CD14-positive monocyte (primary cell): ENCODE data around the gene ST3GAL2. TPM values are rescaled to one million over a fixed set of nuclear protein-coding genes. Genes with fewer than 3 reads are reported as not detected.

ENCODE experiments used
- DNase-seq, 3 donors: peaks; one replicate each; pipeline ENCODE4 v3.0.0-alpha.2; 2011 to 2022
- H2AFZ ChIP-seq: 2 replicates; pipeline ENCODE4 v1.6.0; 2012; ENCODE audit warnings: mild to moderate bottlenecking, low read depth, low read length, inconsistent platforms; ENCODE audit not compliant: insufficient read depth, poor library complexity, severe bottlenecking
- H3K27ac ChIP-seq, 2 donors: 1 replicate in 1 of 2; 2 replicates in 1 of 2; pipeline ENCODE4 v1.5.1; 2012 to 2013; ENCODE audit warnings: low read length in 2 of 2, control low read depth in 1 of 2, inconsistent platforms in 1 of 2, low read depth in 1 of 2, mild to moderate bottlenecking in 1 of 2
- H3K27me3 ChIP-seq, 2 donors: one replicate each; pipeline versions ENCODE4 v1.6.0 to v1.6.1; 2011 to 2013; ENCODE audit warnings: low read length in 2 of 2; ENCODE audit not compliant: control insufficient read depth in 2 of 2, insufficient read depth in 2 of 2
- H3K36me3 ChIP-seq, 2 donors: replicated peaks in 1 of 2; 1 replicate in 1 of 2; 2 replicates in 1 of 2; pipeline versions ENCODE4 v1.5.1 to v1.6.1; 2012 to 2013; ENCODE audit warnings: low read length in 2 of 2, control low read depth in 1 of 2, inconsistent platforms in 1 of 2, mild to moderate bottlenecking in 1 of 2; ENCODE audit not compliant: insufficient read depth in 2 of 2, control insufficient read depth in 1 of 2
- H3K4me1 ChIP-seq, 2 donors: 1 replicate in 1 of 2; 2 replicates in 1 of 2; pipeline versions ENCODE4 v1.5.1 to v1.6.1; 2012 to 2013; ENCODE audit warnings: low read length in 2 of 2, control low read depth in 1 of 2, inconsistent platforms in 1 of 2, mild to moderate bottlenecking in 1 of 2, moderate library complexity in 1 of 2; ENCODE audit not compliant: insufficient read depth in 2 of 2, control insufficient read depth in 1 of 2
- H3K4me2 ChIP-seq: replicated peaks from 2 replicates; pipeline ENCODE3; 2012; ENCODE audit warnings: low read length, moderate library complexity, mild to moderate bottlenecking; ENCODE audit not compliant: poor library complexity, severe bottlenecking; ENCODE audit errors: extremely low read depth
- H3K4me3 ChIP-seq, 3 experiments: fragments of 200-600 bp in 1 of 3; sonication (generic) in 1 of 3; replicated peaks in 1 of 3; 1 replicate in 2 of 3; 2 replicates in 1 of 3; pipeline ENCODE4 v1.5.1; 2011 to 2013; ENCODE audit warnings: low read length in 3 of 3, mild to moderate bottlenecking in 3 of 3, control low read depth in 2 of 3, low read depth in 2 of 3, inconsistent platforms in 1 of 3, moderate library complexity in 1 of 3
- H3K79me2 ChIP-seq: 2 replicates; pipeline ENCODE4 v1.6.0; 2012; ENCODE audit warnings: mild to moderate bottlenecking, control low read depth, inconsistent platforms, low read length, moderate library complexity; ENCODE audit not compliant: insufficient read depth
- H3K9ac ChIP-seq: 2 replicates; pipeline ENCODE4 v1.6.0; 2017; ENCODE audit warnings: low read length, mild to moderate bottlenecking; ENCODE audit not compliant: insufficient read depth, poor library complexity, severe bottlenecking
- H3K9me3 ChIP-seq, 2 donors: replicated peaks in 1 of 2; 1 replicate in 1 of 2; 2 replicates in 1 of 2; pipeline versions ENCODE4 v1.5.1 to v1.6.1; 2012 to 2013; ENCODE audit warnings: low read length in 2 of 2, control low read depth in 1 of 2; ENCODE audit not compliant: control insufficient read depth in 1 of 2, insufficient read depth in 1 of 2
- H4K20me1 ChIP-seq: 2 replicates; pipeline ENCODE4 v1.6.0; 2012; ENCODE audit warnings: mild to moderate bottlenecking, low read length, control low read depth, moderate library complexity; ENCODE audit not compliant: insufficient read depth
- H3K27ac Mint-ChIP-seq, 7 donors: one replicate each; pipeline ENCODE4 v1.8.0; 2020; ENCODE audit warnings: mild to moderate bottlenecking in 7 of 7, mixed read lengths in 7 of 7, moderate library complexity in 6 of 7, inconsistent platforms in 2 of 7
- H3K27me3 Mint-ChIP-seq, 3 donors: one replicate each; pipeline ENCODE4 v1.8.0; 2021 to 2022; ENCODE audit warnings: low read depth in 3 of 3, mild to moderate bottlenecking in 3 of 3, mixed read lengths in 3 of 3, moderate library complexity in 3 of 3, inconsistent platforms in 1 of 3
- H3K36me3 Mint-ChIP-seq, 2 donors: one replicate each; pipeline ENCODE4 v1.8.0; 2020; ENCODE audit warnings: mixed read lengths in 2 of 2, inconsistent platforms in 1 of 2, mild to moderate bottlenecking in 1 of 2
- H3K4me1 Mint-ChIP-seq: one replicate; pipeline ENCODE4 v1.8.0; 2020; ENCODE audit warnings: mild to moderate bottlenecking, mixed read lengths
- H3K4me3 Mint-ChIP-seq, 2 donors: one replicate each; pipeline ENCODE4 v1.8.0; 2020; ENCODE audit warnings: mild to moderate bottlenecking in 2 of 2, mixed read lengths in 2 of 2, moderate library complexity in 1 of 2
- H3K9me3 Mint-ChIP-seq, 7 donors: one replicate each; pipeline ENCODE4 v1.8.0; 2020 to 2022; ENCODE audit warnings: mixed read lengths in 7 of 7, mild to moderate bottlenecking in 6 of 7, moderate library complexity in 6 of 7, inconsistent platforms in 2 of 7
- WGBS: methylation state at CpG from one replicate; pipeline ENCODE4 v1.1.5; 2013; ENCODE audit warnings: missing lambda C conversion rate; ENCODE audit not compliant: insufficient coverage; 5-methylcytosine and 5-hydroxymethylcytosine counted together
- intact Hi-C, 2 donors: fragments of 100-400 bp; cut with micrococcal nuclease; formaldehyde crosslinking; loops; one replicate each; pipeline versions ENCODE4 v1.15.0 to v1.15.1; 2023
- polyA plus RNA-seq, 3 donors: library from polyadenylated mRNA; depleted of rRNA in 1 of 3; unstranded in 2 of 3; stranded (reverse) in 1 of 3; fragments of 300-500 nt in 2 of 3; fragments of >200 nt in 1 of 3; fragmentation: Illumina TruSeq in 2 of 3; gene quantifications; 1 replicate in 2 of 3; 2 replicates in 1 of 3; pipeline ENCODE4 v1.2.3, GENCODE V29; 2012 to 2021
- TF ChIP-seq, protein P1 (sequence below): fragments of 200-600 bp; IDR thresholded peaks from one replicate; pipeline ENCODE4 v1.8.0; 2022; ENCODE audit warnings: antibody characterized with exemption, mild to moderate bottlenecking

The ST3GAL2 gene
- polyA plus RNA-seq, 3 donors = 13.5 to 20.0 (median 18.4) TPM

DNA sequence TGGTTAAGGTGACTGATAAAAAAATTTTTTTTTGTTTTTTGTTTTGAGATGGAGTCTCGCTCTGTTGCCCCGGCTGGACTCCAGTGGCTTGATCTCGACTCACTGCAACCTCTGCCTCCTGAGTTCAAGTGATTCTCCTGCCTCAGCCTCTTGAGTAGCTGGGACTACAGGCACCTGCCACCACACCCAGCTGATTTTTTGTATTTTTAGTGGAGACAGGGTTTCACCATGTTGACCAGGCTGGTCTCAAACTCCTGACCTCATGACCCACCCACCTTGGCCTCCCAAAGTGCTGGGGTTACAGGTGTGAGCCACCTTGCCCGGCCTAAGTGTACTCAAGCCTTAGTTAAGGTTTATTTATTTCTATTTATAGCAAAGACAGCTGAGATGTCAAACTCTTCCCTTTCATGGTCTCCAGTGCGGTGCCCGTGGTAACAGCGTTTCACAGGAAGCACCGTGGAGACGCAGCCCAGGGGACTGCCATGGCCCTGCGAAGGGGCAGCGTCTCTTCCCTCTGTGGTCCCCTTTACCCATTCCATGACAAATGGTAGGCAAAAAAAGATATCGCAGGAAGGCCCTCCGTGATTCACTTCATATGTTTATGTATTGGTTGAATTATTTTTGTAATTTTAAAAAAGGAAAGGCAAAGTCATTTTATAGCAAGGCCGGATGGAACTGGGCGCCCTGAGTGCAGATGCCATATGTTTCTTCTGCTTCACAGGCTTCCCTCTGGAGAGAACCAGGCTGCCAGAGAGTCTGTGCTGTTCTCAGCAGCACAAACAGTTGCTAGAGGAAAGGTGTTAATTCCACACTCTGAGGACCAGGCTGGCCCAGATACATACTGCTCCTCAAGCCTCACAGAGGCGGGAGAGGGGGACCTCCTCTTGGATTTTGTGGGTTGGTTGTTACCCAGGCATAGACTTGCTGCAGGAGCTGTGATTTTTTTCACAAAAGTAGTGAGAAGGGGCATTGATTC, 63.0 kb downstream of the ST3GAL2 start:
- no peaks in the 10 kb centered on the region for H3K9me3 ChIP-seq
- no peaks in the 10 kb centered on the region for H3K27me3 ChIP-seq
- DNase-seq = no peak
- TF ChIP-seq, protein P1, sequence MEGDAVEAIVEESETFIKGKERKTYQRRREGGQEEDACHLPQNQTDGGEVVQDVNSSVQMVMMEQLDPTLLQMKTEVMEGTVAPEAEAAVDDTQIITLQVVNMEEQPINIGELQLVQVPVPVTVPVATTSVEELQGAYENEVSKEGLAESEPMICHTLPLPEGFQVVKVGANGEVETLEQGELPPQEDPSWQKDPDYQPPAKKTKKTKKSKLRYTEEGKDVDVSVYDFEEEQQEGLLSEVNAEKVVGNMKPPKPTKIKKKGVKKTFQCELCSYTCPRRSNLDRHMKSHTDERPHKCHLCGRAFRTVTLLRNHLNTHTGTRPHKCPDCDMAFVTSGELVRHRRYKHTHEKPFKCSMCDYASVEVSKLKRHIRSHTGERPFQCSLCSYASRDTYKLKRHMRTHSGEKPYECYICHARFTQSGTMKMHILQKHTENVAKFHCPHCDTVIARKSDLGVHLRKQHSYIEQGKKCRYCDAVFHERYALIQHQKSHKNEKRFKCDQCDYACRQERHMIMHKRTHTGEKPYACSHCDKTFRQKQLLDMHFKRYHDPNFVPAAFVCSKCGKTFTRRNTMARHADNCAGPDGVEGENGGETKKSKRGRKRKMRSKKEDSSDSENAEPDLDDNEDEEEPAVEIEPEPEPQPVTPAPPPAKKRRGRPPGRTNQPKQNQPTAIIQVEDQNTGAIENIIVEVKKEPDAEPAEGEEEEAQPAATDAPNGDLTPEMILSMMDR = no peak
- Mint-ChIP-seq H3K4me3 (no peak overlapping the region), H3K9me3 (no peaks in the 10 kb centered on the region), H3K27me3 (peaks cover 0 to 1% (median 0%) of the 10 kb centered on the region in 3 donors), H3K4me1 (peaks cover 20% of the 10 kb centered on the region), H3K27ac (peak overlapping the region in 4 of 7 donors; percentile 23 to 46 (median 42)), H3K36me3 (peaks cover 31 to 53% of the 10 kb centered on the region in 2 donors)
- peaks cover 14% of the 10 kb centered on the region for H3K79me2 ChIP-seq
- no peak overlapping the region for H3K4me2 ChIP-seq
- 98% methylated on average over 7 of the region's 16 CpGs for WGBS
- peaks cover 24 to 54% of the 10 kb centered on the region in 2 donors for H3K36me3 ChIP-seq
- H3K27ac ChIP-seq = no peak overlapping the region
- peaks cover 4% of the 10 kb centered on the region for H4K20me1 ChIP-seq
- no peak overlapping the region for H3K4me3 ChIP-seq
- H3K9ac ChIP-seq = no peak overlapping the region
- intact Hi-C loops = no loop called here
- peaks cover 16 to 19% of the 10 kb centered on the region in 2 donors for H3K4me1 ChIP-seq
- no peak overlapping the region for H2AFZ ChIP-seq

DNA sequence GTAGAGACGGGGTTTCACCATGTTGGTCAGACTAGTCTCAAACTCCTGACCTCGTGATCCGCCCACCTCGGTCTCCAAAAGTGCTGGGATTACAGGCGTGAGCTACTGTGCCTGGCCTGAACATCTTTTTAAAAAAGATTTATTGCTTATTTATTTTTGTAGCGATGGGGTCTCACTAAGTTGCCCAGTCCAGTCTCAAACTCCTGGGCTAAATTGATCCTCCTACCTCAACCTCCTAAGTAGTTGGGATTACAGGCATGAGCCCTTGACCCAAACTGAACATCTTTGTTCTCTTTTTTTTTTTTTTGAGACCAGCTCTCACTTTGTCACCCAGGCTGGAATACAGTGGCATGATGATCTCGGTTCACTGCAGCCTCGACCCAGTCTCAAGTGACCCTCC, 64.7 kb downstream of the ST3GAL2 start:
- Histone ChIP-seq H3K4me2 (no peak overlapping the region), H3K79me2 (no peaks in the 10 kb centered on the region), H3K9ac (no peak overlapping the region), H3K9me3 (no peaks in the 10 kb centered on the region), H3K36me3 (peaks cover 39 to 71% of the 10 kb centered on the region in 2 donors), H3K4me3 (no peak overlapping the region), H3K27ac (no peak overlapping the region), H4K20me1 (no peaks in the 10 kb centered on the region), H3K4me1 (peaks cover 0 to 1% of the 10 kb centered on the region in 2 donors), H3K27me3 (no peaks in the 10 kb centered on the region), H2AFZ (no peak overlapping the region)
- 100% methylated on average over 1 of the region's 8 CpGs for WGBS
- Mint-ChIP-seq H3K4me3 (no peak overlapping the region), H3K9me3 (peaks cover 0 to 1% (median 0%) of the 10 kb centered on the region in 7 donors), H3K27me3 (peaks cover 0 to under 1% (median 0%) of the 10 kb centered on the region in 3 donors), H3K36me3 (peaks cover 43 to 70% of the 10 kb centered on the region in 2 donors), H3K27ac (peak overlapping the region in 2 of 7 donors; percentile 43 to 46), H3K4me1 (peaks cover 8% of the 10 kb centered on the region)
- TF ChIP-seq, protein P1 = no peak
- DNase-seq = no peak
- intact Hi-C loops = no loop called here
